Endothelial cell (in vitro differentiated cells): ENCODE data around the gene PLCG2. TPM values are rescaled to one million over a fixed set of nuclear protein-coding genes. Genes with fewer than 3 reads are reported as not detected.

Experiments used
- DNase-seq: peaks from one replicate; pipeline ENCODE4 v3.0.0; 2021; ENCODE audit warnings: low spot score
- H3K27ac Mint-ChIP-seq: one replicate; pipeline ENCODE4 v1.8.0; 2021; ENCODE audit warnings: mixed read lengths, inconsistent platforms; ENCODE audit not compliant: unreplicated experiment
- H3K27me3 Mint-ChIP-seq: one replicate; pipeline ENCODE4 v1.8.0; 2021; ENCODE audit warnings: mild to moderate bottlenecking, moderate library complexity, mixed read lengths, inconsistent platforms; ENCODE audit not compliant: unreplicated experiment
- H3K36me3 Mint-ChIP-seq: one replicate; pipeline ENCODE4 v1.8.0; 2021; ENCODE audit warnings: mild to moderate bottlenecking, low read depth, mixed read lengths, inconsistent platforms; ENCODE audit not compliant: unreplicated experiment
- H3K4me1 Mint-ChIP-seq: one replicate; pipeline ENCODE4 v1.8.0; 2021; ENCODE audit warnings: mild to moderate bottlenecking, mixed read lengths, inconsistent platforms; ENCODE audit not compliant: unreplicated experiment
- H3K4me3 Mint-ChIP-seq: one replicate; pipeline ENCODE4 v1.8.0; 2021; ENCODE audit warnings: mild to moderate bottlenecking, mixed read lengths, inconsistent platforms; ENCODE audit not compliant: unreplicated experiment
- H3K9me3 Mint-ChIP-seq: one replicate; pipeline ENCODE4 v1.8.0; 2021; ENCODE audit warnings: mixed read lengths, inconsistent platforms; ENCODE audit not compliant: unreplicated experiment
- total RNA-seq: library from RNA; stranded (reverse); fragmentation: NEBNext Ultra II Directional; extraction: Animal tissue kit (Norgen Biotek cat#: 25700); gene quantifications from one replicate; pipeline ENCODE4 v1.2.1, GENCODE V29; 2021; ENCODE audit not compliant: unreplicated experiment
- TF ChIP-seq, protein P1 (sequence below): fragments of 200-600 bp; sonication (generic); IDR thresholded peaks from one replicate; pipeline ENCODE4 v1.5.0; 2021; ENCODE audit warnings: antibody characterized with exemption; ENCODE audit not compliant: unreplicated experiment

PLCG2 gene
- total RNA-seq, 1 donor from 2014 or later, result 103 TPM

DNA sequence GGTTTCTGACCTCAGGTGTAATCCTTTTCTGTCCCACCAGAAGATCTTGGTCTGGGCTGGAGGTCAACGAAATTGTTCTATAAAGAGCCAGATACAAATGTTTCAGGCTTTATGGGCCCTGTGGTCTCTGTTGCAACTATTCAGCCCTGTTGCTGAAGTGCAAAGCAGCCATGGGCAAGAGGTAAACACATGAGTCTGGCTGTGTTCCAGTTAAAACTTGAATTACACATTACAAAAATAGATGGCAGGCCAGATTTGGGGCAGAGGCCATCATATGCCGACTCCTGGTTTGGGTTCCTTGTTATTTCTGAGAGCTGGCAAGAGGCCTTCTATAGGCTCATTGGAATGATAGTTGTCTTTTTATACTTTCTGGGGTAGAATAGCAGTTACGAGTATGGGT, 117.8 kb downstream of the PLCG2 start:
- H3K4me3 Mint-ChIP-seq, result no peak overlapping the region
- H3K9me3 Mint-ChIP-seq, result no peaks in the 10 kb centered on the region
- DNase-seq, result no peak
- H3K27me3 Mint-ChIP-seq, result no peaks in the 10 kb centered on the region
- H3K4me1 Mint-ChIP-seq, result no peaks in the 10 kb centered on the region
- H3K36me3 Mint-ChIP-seq, result peaks cover 49% of the 10 kb centered on the region
- no peak overlapping the region for H3K27ac Mint-ChIP-seq
- TF ChIP-seq, protein P1, sequence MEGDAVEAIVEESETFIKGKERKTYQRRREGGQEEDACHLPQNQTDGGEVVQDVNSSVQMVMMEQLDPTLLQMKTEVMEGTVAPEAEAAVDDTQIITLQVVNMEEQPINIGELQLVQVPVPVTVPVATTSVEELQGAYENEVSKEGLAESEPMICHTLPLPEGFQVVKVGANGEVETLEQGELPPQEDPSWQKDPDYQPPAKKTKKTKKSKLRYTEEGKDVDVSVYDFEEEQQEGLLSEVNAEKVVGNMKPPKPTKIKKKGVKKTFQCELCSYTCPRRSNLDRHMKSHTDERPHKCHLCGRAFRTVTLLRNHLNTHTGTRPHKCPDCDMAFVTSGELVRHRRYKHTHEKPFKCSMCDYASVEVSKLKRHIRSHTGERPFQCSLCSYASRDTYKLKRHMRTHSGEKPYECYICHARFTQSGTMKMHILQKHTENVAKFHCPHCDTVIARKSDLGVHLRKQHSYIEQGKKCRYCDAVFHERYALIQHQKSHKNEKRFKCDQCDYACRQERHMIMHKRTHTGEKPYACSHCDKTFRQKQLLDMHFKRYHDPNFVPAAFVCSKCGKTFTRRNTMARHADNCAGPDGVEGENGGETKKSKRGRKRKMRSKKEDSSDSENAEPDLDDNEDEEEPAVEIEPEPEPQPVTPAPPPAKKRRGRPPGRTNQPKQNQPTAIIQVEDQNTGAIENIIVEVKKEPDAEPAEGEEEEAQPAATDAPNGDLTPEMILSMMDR, result no peak

- TF ChIP-seq, protein P1, result no peak
- Mint-ChIP-seq H3K27ac (no peak overlapping the region), H3K27me3 (peaks cover 7% of the 10 kb centered on the region), H3K4me1 (no peaks in the 10 kb centered on the region), H3K9me3 (no peaks in the 10 kb centered on the region), H3K36me3 (peaks cover 65% of the 10 kb centered on the region), H3K4me3 (no peak overlapping the region)
- no peak for DNase-seq
Observed at GRCh38 chr16:81899601-81900000, 120.5 kb downstream of the PLCG2 start.

GRCh38 chr16:81900014-81900413, 120.9 kb downstream of the PLCG2 start:
- Mint-ChIP-seq H3K4me1 (no peaks in the 10 kb centered on the region), H3K27me3 (peaks cover 7% of the 10 kb centered on the region), H3K27ac (no peak overlapping the region), H3K4me3 (no peak overlapping the region), H3K9me3 (no peaks in the 10 kb centered on the region), H3K36me3 (peaks cover 63% of the 10 kb centered on the region)
- TF ChIP-seq, protein P1, result peak; percentile 17
- no peak for DNase-seq

DNA sequence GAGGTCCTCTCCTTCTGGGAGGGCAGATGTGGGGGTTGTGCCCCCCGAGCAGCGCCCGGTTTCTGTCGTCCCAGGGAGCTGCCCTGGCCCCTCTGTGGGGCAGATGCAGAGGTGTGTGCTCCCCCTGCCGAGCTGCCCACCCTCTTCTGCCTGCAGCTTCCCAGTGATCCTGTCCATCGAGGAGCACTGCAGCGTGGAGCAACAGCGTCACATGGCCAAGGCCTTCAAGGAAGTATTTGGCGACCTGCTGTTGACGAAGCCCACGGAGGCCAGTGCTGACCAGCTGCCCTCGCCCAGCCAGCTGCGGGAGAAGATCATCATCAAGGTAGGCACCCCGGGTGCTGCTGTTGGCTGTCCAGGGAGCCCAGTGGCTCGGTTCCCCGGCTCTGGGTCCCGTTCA, 121.4 kb downstream of the PLCG2 start:
- H3K9me3 Mint-ChIP-seq, result no peaks in the 10 kb centered on the region
- H3K36me3 Mint-ChIP-seq, result peaks cover 59% of the 10 kb centered on the region
- no peak overlapping the region for H3K27ac Mint-ChIP-seq
- H3K4me3 Mint-ChIP-seq, result no peak overlapping the region
- H3K4me1 Mint-ChIP-seq, result no peaks in the 10 kb centered on the region
- peaks cover 7% of the 10 kb centered on the region for H3K27me3 Mint-ChIP-seq
- TF ChIP-seq, protein P1, result peak; percentile 6
- DNase-seq, result no peak

DNA sequence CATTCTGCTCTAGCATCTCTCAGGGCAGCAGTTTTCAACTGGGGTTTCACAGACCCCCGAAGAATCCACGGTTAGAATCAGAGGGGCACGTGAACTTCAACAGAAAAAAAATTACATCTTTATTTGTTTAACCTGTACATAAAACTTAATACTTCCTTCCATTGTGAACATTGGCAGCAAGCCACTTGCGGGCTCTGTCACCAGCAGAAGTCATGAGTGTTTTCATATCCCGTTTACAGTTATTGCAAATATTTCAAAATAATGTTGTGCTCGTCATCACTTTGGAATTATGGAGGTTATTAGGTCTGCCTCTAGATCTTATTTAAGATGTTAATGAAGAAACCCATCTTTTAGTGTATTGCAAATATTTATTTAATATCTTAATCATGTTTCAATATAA, 122.4 kb downstream of the PLCG2 start:
- TF ChIP-seq, protein P1, result no peak
- no peak for DNase-seq
- peaks cover 53% of the 10 kb centered on the region for H3K36me3 Mint-ChIP-seq
- H3K27ac Mint-ChIP-seq, result no peak overlapping the region
- no peaks in the 10 kb centered on the region for H3K4me1 Mint-ChIP-seq
- no peaks in the 10 kb centered on the region for H3K9me3 Mint-ChIP-seq
- H3K27me3 Mint-ChIP-seq, result peaks cover 7% of the 10 kb centered on the region
- no peak overlapping the region for H3K4me3 Mint-ChIP-seq
